CD8-positive, alpha-beta memory T cell (primary cell): Measurements from ENCODE around the gene FBXO47. TPM values are rescaled to one million over a fixed set of nuclear protein-coding genes. Genes with fewer than 3 reads are reported as not detected.
A peak's percentile ranks its signal among the peaks of the same experiment; 100 is the strongest.
"Not testable (repeated sequence)": the region's sequence is repeated elsewhere in the genome, so short reads cannot be mapped to it uniquely, and the experiment has no call there.

Source experiments
- CTCF ChIA-PET: fragments of 350-600 bp; sonication (Branson Sonifier 250); formaldehyde crosslinking; loops from one replicate; lab custom pipeline; 2021; ENCODE audit warnings: antibody characterized with exemption; lab: Charles Lee
- POLR2A ChIA-PET: fragments of 350-600 bp; sonication (Branson Sonifier 250); formaldehyde crosslinking; loops from one replicate; lab custom pipeline; 2021; ENCODE audit warnings: antibody characterized with exemption; lab: Charles Lee
- DNase-seq, 5 donors: peaks; one replicate each; pipeline versions ENCODE4 v3.0.0 to v3.0.0-alpha.2; 2020 to 2022; ENCODE audit warnings: mixed read lengths in 1 of 5
- H3K27ac ChIP-seq: one replicate; pipeline ENCODE4 v1.7.0; 2013; ENCODE audit warnings: low read depth, mild to moderate bottlenecking, low read length, moderate library complexity
- H3K27me3 ChIP-seq: 2 replicates; pipeline ENCODE4 v1.7.0; 2013; ENCODE audit warnings: low read length, mild to moderate bottlenecking; ENCODE audit not compliant: insufficient read depth, poor library complexity, severe bottlenecking
- H3K36me3 ChIP-seq: 2 replicates; pipeline ENCODE4 v1.7.0; 2013; ENCODE audit warnings: mild to moderate bottlenecking, low read length, moderate library complexity; ENCODE audit not compliant: insufficient read depth
- H3K4me1 ChIP-seq: 2 replicates; pipeline ENCODE4 v1.7.0; 2013; ENCODE audit warnings: mild to moderate bottlenecking, low read length, moderate library complexity; ENCODE audit not compliant: insufficient read depth
- H3K4me3 ChIP-seq: 2 replicates; pipeline ENCODE4 v1.7.0; 2013; ENCODE audit warnings: mild to moderate bottlenecking, low read length
- H3K9me3 ChIP-seq: 2 replicates; pipeline ENCODE4 v1.7.0; 2013; ENCODE audit warnings: mild to moderate bottlenecking, low read length
- H3K27ac Mint-ChIP-seq, 8 donors: one replicate each; pipeline ENCODE4 v1.8.0; 2020 to 2021; ENCODE audit warnings: mixed read lengths in 8 of 8, mild to moderate bottlenecking in 6 of 8, inconsistent platforms in 3 of 8, moderate library complexity in 3 of 8
- H3K27me3 Mint-ChIP-seq, 2 donors: one replicate each; pipeline ENCODE4 v1.8.0; 2020 to 2021; ENCODE audit warnings: mixed read lengths in 2 of 2, mild to moderate bottlenecking in 1 of 2, moderate library complexity in 1 of 2
- H3K36me3 Mint-ChIP-seq, 3 donors: one replicate each; pipeline ENCODE4 v1.8.0; 2020 to 2021; ENCODE audit warnings: mixed read lengths in 3 of 3, inconsistent platforms in 1 of 3, mild to moderate bottlenecking in 1 of 3
- H3K4me1 Mint-ChIP-seq, 3 donors: one replicate each; pipeline ENCODE4 v1.8.0; 2020 to 2021; ENCODE audit warnings: mixed read lengths in 3 of 3, inconsistent platforms in 1 of 3, mild to moderate bottlenecking in 1 of 3
- H3K4me3 Mint-ChIP-seq, 7 donors: one replicate each; pipeline ENCODE4 v1.8.0; 2020 to 2021; ENCODE audit warnings: mixed read lengths in 7 of 7, mild to moderate bottlenecking in 6 of 7, moderate library complexity in 4 of 7, inconsistent platforms in 2 of 7
- H3K9me3 Mint-ChIP-seq, 5 donors: one replicate each; pipeline ENCODE4 v1.8.0; 2020 to 2022; ENCODE audit warnings: mixed read lengths in 5 of 5, mild to moderate bottlenecking in 3 of 5, moderate library complexity in 2 of 5, inconsistent platforms in 1 of 5
- polyA plus RNA-seq: library from polyadenylated mRNA; unstranded; fragments of 300-500 nt; fragmentation: Illumina TruSeq; gene quantifications from one replicate; pipeline ENCODE4 v1.2.3, GENCODE V29; 2021
- total RNA-seq, 2 experiments: library from RNA; stranded (reverse); gene quantifications; one replicate each; pipeline ENCODE4 v1.2.3, GENCODE V29; 2021

The FBXO47 gene
- total and polyA plus RNA-seq, 3 experiments from 2014 or later = not detected

- Histone ChIP-seq H3K27ac (no peak overlapping the region), H3K27me3 (no peaks in the 10 kb centered on the region), H3K36me3 (no peaks in the 10 kb centered on the region), H3K9me3 (no peaks in the 10 kb centered on the region), H3K4me1 (peaks cover 6% of the 10 kb centered on the region), H3K4me3 (no peak overlapping the region)
- Mint-ChIP-seq H3K9me3 (no peaks in the 10 kb centered on the region), H3K4me1 (peaks cover 6 to 16% (median 7%) of the 10 kb centered on the region in 3 donors), H3K27ac (no peak overlapping the region), H3K36me3 (no peaks in the 10 kb centered on the region), H3K4me3 (no peak overlapping the region), H3K27me3 (peaks cover 0 to 2% of the 10 kb centered on the region in 2 donors)
- DNase-seq = no peak
- ChIA-PET CTCF (interaction anchor here (1.4 kb wide), 1 partner anchor 242 kb away, joined by 3 read pairs; no protein-coding TSS in a partner anchor), POLR2A (no interaction called here)
These were observed 2.9 kb upstream of the FBXO47 start for GRCh38 chr17:38970128-38970527.

GRCh38 chr17:38969281-38969680, 2.1 kb upstream of the FBXO47 start:
- Mint-ChIP-seq H3K4me3 (no peak overlapping the region), H3K4me1 (peaks cover 6 to 16% (median 7%) of the 10 kb centered on the region in 3 donors), H3K9me3 (no peaks in the 10 kb centered on the region), H3K27ac (peak overlapping the region in 2 of 8 donors; percentile 4 to 48), H3K27me3 (peaks cover 0 to 2% of the 10 kb centered on the region in 2 donors), H3K36me3 (no peaks in the 10 kb centered on the region)
- H3K27ac ChIP-seq = no peak overlapping the region
- peaks cover 6% of the 10 kb centered on the region for H3K4me1 ChIP-seq
- CTCF ChIA-PET = no interaction called here
- no peaks in the 10 kb centered on the region for H3K36me3 ChIP-seq
- no peaks in the 10 kb centered on the region for H3K27me3 ChIP-seq
- no peak for DNase-seq
- POLR2A ChIA-PET = no interaction called here
- no peak overlapping the region for H3K4me3 ChIP-seq
- H3K9me3 ChIP-seq = no peaks in the 10 kb centered on the region

GRCh38 chr17:38961413-38961812, 5.8 kb downstream of the FBXO47 start:
- Mint-ChIP-seq H3K4me3 (peak overlapping the region in 5 of 7 donors; percentile 4 to 44 (median 13)), H3K27me3 (no peaks in the 10 kb centered on the region), H3K4me1 (peaks cover 15 to 39% (median 20%) of the 10 kb centered on the region in 3 donors), H3K9me3 (no peaks in the 10 kb centered on the region), H3K27ac (peak overlapping the region in 6 of 8 donors; percentile 24 to 72 (median 60)), H3K36me3 (no peaks in the 10 kb centered on the region)
- peaks cover 22% of the 10 kb centered on the region for H3K4me1 ChIP-seq
- no peak overlapping the region for H3K4me3 ChIP-seq
- DNase-seq = no peak
- H3K36me3 ChIP-seq = no peaks in the 10 kb centered on the region
- CTCF ChIA-PET = interaction anchor here (1.9 kb wide), 1 partner anchor 92 kb away, joined by 8 read pairs; the partner anchor contains the start of gene LASP1
- H3K27ac ChIP-seq = no peak overlapping the region
- no peaks in the 10 kb centered on the region for H3K9me3 ChIP-seq
- POLR2A ChIA-PET = no interaction called here
- no peaks in the 10 kb centered on the region for H3K27me3 ChIP-seq

- CTCF ChIA-PET = interaction anchor here (0.8 to 1.9 kb wide), 3 partner anchors 56 to 93 kb away, joined by 3 to 8 read pairs (median 3); partner anchors contain the start of gene LASP1
- no peaks in the 10 kb centered on the region for H3K36me3 Mint-ChIP-seq
- Histone ChIP-seq H3K36me3 (no peaks in the 10 kb centered on the region), H3K27ac (no peak overlapping the region), H3K4me3 (no peak overlapping the region), H3K4me1 (peaks cover 22% of the 10 kb centered on the region), H3K27me3 (no peaks in the 10 kb centered on the region), H3K9me3 (no peaks in the 10 kb centered on the region)
- POLR2A ChIA-PET = interaction anchor here (0.6 to 0.7 kb wide), 6 partner anchors 16 to 192 kb away, joined by 3 to 8 read pairs (median 6); partner anchors contain the start of gene LASP1
- peak overlapping the region in 4 of 8 donors; percentile 39 to 77 (median 76) for H3K27ac Mint-ChIP-seq
- H3K4me1 Mint-ChIP-seq = peaks cover 15 to 39% (median 20%) of the 10 kb centered on the region in 3 donors
- H3K9me3 Mint-ChIP-seq = no peaks in the 10 kb centered on the region
- H3K27me3 Mint-ChIP-seq = no peaks in the 10 kb centered on the region
- H3K4me3 Mint-ChIP-seq = peak overlapping the region in 6 of 7 donors; percentile 48 to 85 (median 59)
- DNase-seq = peak in 2 of 5 donors; percentile 9 to 40
These were observed 6.8 kb downstream of the FBXO47 start for GRCh38 chr17:38960402-38960801.

GRCh38 chr17:38959508-38959907, 7.7 kb downstream of the FBXO47 start:
- peaks cover 15 to 39% (median 20%) of the 10 kb centered on the region in 3 donors for H3K4me1 Mint-ChIP-seq
- CTCF ChIA-PET = interaction anchor here (1.0 to 1.9 kb wide), 3 partner anchors 55 to 105 kb away, joined by 3 to 8 read pairs (median 3); partner anchors contain the start of genes LASP1 and RPL23
- H3K4me3 ChIP-seq = no peak overlapping the region

GRCh38 chr17:38958756-38959155, 8.4 kb downstream of the FBXO47 start:
- no peak overlapping the region for H3K27ac ChIP-seq
- H3K4me3 ChIP-seq = no peak overlapping the region
- no peaks in the 10 kb centered on the region for H3K27me3 ChIP-seq
- POLR2A ChIA-PET = interaction anchor here (0.5 to 0.7 kb wide), 3 partner anchors 57 to 1600 kb away, joined by 3 to 6 read pairs (median 3); no protein-coding TSS in a partner anchor
- Mint-ChIP-seq H3K27ac (no peak overlapping the region), H3K4me3 (peak overlapping the region in 1 of 7 donors; percentile 23), H3K4me1 (peaks cover 15 to 39% (median 20%) of the 10 kb centered on the region in 3 donors), H3K36me3 (no peaks in the 10 kb centered on the region), H3K27me3 (no peaks in the 10 kb centered on the region), H3K9me3 (no peaks in the 10 kb centered on the region)
- H3K4me1 ChIP-seq = peaks cover 22% of the 10 kb centered on the region
- H3K9me3 ChIP-seq = no peaks in the 10 kb centered on the region
- no peak for DNase-seq
- H3K36me3 ChIP-seq = no peaks in the 10 kb centered on the region
- CTCF ChIA-PET = interaction anchor here (1.0 to 1.6 kb wide), 2 partner anchors 9 to 216 kb away, joined by 3 to 4 read pairs; partner anchors contain the start of gene FBXO47

More at GRCh38 chr17:38959508-38959907, 7.7 kb downstream of the FBXO47 start:
- H3K27me3 ChIP-seq = no peaks in the 10 kb centered on the region
- no peak for DNase-seq
- POLR2A ChIA-PET = interaction anchor here (0.6 kb wide), 1 partner anchor 19 kb away, joined by 6 read pairs; no protein-coding TSS in a partner anchor
- no peaks in the 10 kb centered on the region for H3K9me3 ChIP-seq
- no peaks in the 10 kb centered on the region for H3K36me3 Mint-ChIP-seq
- H3K27ac ChIP-seq = no peak overlapping the region
- no peaks in the 10 kb centered on the region for H3K27me3 Mint-ChIP-seq
- H3K36me3 ChIP-seq = no peaks in the 10 kb centered on the region
- H3K4me1 ChIP-seq = peaks cover 22% of the 10 kb centered on the region
- H3K4me3 Mint-ChIP-seq = no peak overlapping the region
- H3K27ac Mint-ChIP-seq = no peak overlapping the region
- no peaks in the 10 kb centered on the region for H3K9me3 Mint-ChIP-seq

- Mint-ChIP-seq H3K4me3 (no peak overlapping the region), H3K9me3 (no peaks in the 10 kb centered on the region), H3K27ac (no peak overlapping the region), H3K36me3 (no peaks in the 10 kb centered on the region), H3K4me1 (peaks cover 15 to 39% (median 20%) of the 10 kb centered on the region in 3 donors), H3K27me3 (no peaks in the 10 kb centered on the region)
- no peaks in the 10 kb centered on the region for H3K36me3 ChIP-seq
- H3K4me3 ChIP-seq = no peak overlapping the region
- no peaks in the 10 kb centered on the region for H3K9me3 ChIP-seq
- no peaks in the 10 kb centered on the region for H3K27me3 ChIP-seq
- DNase-seq = no peak
- H3K4me1 ChIP-seq = peaks cover 22% of the 10 kb centered on the region
- ChIA-PET POLR2A (interaction anchor here (0.5 to 0.7 kb wide), 3 partner anchors 56 to 1600 kb away, joined by 3 to 6 read pairs (median 3); no protein-coding TSS in a partner anchor), CTCF (interaction anchor here (1.0 to 1.6 kb wide), 2 partner anchors 9 to 216 kb away, joined by 3 to 4 read pairs; partner anchors contain the start of gene FBXO47)
- no peak overlapping the region for H3K27ac ChIP-seq
These were observed 8.9 kb downstream of the FBXO47 start for GRCh38 chr17:38958326-38958725.

- H3K9me3 Mint-ChIP-seq, H3K9me3 ChIP-seq, H3K36me3 ChIP-seq, H3K4me1 ChIP-seq, POLR2A ChIA-PET, H3K36me3 Mint-ChIP-seq, H3K27ac Mint-ChIP-seq, H3K27me3 Mint-ChIP-seq, H3K27me3 ChIP-seq, H3K27ac ChIP-seq, H3K4me3 Mint-ChIP-seq, DNase-seq, H3K4me3 ChIP-seq: not testable (repeated sequence)
- CTCF ChIA-PET = interaction anchor here (1.5 kb wide), 1 partner anchor 30 kb away, joined by 3 read pairs; no protein-coding TSS in a partner anchor
- H3K4me1 Mint-ChIP-seq = peaks cover 0 to 11% (median 2%) of the 10 kb centered on the region in 3 donors
These were observed 13.4 kb downstream of the FBXO47 start for GRCh38 chr17:38953800-38954199.
